Activated CD4-positive, alpha-beta T cell treated with anti-CD3 and anti-CD28 coated beads for 36 hours (primary cell): ENCODE measurements around the gene EME1. TPM values are rescaled to one million over a fixed set of nuclear protein-coding genes. Genes with fewer than 3 reads are reported as not detected.

Source experiments
- ATAC-seq: fragments of 200-7000 bp; cut with Tn5 transposase; one replicate; pipeline ENCODE4 v1.10.0; 2021; ENCODE audit warnings: mild to moderate bottlenecking, moderate library complexity
- CTCF ChIA-PET: fragments of 350-600 bp; sonication (Branson Sonifier 250); formaldehyde crosslinking; loops from one replicate; lab custom pipeline; 2021; ENCODE audit warnings: antibody characterized with exemption; lab: Charles Lee
- POLR2A ChIA-PET: fragments of 350-600 bp; sonication (Branson Sonifier 250); formaldehyde crosslinking; loops from one replicate; lab custom pipeline; 2021; ENCODE audit warnings: antibody characterized with exemption, inconsistent platforms; lab: Charles Lee
- DNase-seq: peaks from one replicate; pipeline ENCODE4 v3.0.0-alpha.2; 2020
- H3K27ac Mint-ChIP-seq: one replicate; pipeline ENCODE4 v1.8.0; 2021; ENCODE audit warnings: mixed read lengths
- H3K27me3 Mint-ChIP-seq: one replicate; pipeline ENCODE4 v1.8.0; 2021; ENCODE audit warnings: mixed read lengths
- H3K36me3 Mint-ChIP-seq: one replicate; pipeline ENCODE4 v1.8.0; 2021; ENCODE audit warnings: low read depth, mixed read lengths
- H3K4me1 Mint-ChIP-seq: one replicate; pipeline ENCODE4 v1.8.0; 2021; ENCODE audit warnings: mixed read lengths
- H3K4me3 Mint-ChIP-seq: one replicate; pipeline ENCODE4 v1.8.0; 2021; ENCODE audit warnings: mild to moderate bottlenecking, moderate library complexity, mixed read lengths
- H3K9me3 Mint-ChIP-seq: one replicate; pipeline ENCODE4 v1.8.0; 2021; ENCODE audit warnings: low read depth, mixed read lengths
- intact Hi-C, 2 experiments: fragments of 100-400 bp; cut with DNase I in 1 of 2; cut with micrococcal nuclease in 1 of 2; formaldehyde crosslinking; loops; one replicate each; pipeline versions ENCODE4 v1.14.2 to v1.15.1; 2022 to 2024; cut with DNase I, micrococcal nuclease
- total RNA-seq, 2 experiments: library from RNA; stranded (reverse); gene quantifications; one replicate each; pipeline ENCODE4 v1.2.3, GENCODE V29; 2021

EME1 gene, protein sequence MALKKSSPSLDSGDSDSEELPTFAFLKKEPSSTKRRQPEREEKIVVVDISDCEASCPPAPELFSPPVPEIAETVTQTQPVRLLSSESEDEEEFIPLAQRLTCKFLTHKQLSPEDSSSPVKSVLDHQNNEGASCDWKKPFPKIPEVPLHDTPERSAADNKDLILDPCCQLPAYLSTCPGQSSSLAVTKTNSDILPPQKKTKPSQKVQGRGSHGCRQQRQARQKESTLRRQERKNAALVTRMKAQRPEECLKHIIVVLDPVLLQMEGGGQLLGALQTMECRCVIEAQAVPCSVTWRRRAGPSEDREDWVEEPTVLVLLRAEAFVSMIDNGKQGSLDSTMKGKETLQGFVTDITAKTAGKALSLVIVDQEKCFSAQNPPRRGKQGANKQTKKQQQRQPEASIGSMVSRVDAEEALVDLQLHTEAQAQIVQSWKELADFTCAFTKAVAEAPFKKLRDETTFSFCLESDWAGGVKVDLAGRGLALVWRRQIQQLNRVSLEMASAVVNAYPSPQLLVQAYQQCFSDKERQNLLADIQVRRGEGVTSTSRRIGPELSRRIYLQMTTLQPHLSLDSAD
- 10 to 100 TPM; 38.3 to 40.8 TPM for total RNA-seq

DNA sequence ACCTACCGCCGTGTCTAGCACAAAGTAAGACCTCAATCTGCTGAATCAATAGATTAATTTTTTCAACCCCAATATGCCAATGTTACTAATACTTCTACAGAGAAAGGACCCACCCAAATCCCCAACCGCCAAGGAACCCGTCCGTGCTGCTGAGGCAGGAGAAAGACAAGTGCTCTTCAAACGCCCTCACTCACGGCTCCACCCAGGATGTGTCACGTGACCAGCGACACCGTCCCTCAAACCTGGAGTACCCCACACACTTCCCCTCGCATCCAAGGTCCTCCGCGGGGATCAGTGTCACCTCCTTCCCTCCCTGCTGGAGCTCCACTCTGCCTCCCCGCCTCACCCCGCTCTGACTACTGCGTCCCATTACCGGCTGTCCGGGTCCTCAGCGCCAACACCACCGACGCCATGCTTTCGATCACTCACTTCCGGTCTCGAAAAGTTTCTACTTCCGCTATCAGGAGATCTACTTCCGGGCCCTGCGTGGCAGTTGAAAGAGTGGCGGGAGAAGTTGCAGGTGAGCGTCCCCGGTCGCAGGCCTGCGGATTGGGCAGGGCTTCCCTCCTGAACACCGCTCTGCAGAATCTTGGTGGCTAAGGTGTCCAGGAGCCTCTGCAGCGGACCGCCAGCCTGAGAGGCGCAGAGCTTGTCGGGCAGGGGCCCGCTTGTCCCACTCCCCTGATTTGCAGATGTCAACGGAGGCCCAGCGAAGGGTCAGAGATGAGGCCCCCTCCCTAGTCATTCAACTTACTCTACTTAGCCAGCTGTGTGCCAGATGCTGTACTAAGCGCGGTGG lies at the start of gene EME1, which contains the start of gene MRPL27:
EME1 (plus strand) TSS at position 472 of the 799 bp plus-strand sequence. CDS start 1,980 bp downstream, outside the sequence.
MRPL27 (minus strand) TSS at position 427 of the 799 bp plus-strand sequence; CDS start at position 413, 14 bp downstream.
- Mint-ChIP-seq H3K9me3 (no peaks in the 10 kb centered on the region), H3K27ac (peak within 1 kb of the TSS; percentile 99), H3K4me1 (peaks cover 22% of the 10 kb centered on the region), H3K36me3 (peaks cover 40% of the 10 kb centered on the region), H3K4me3 (peak within 1 kb of the TSS; percentile 89), H3K27me3 (no peaks in the 10 kb centered on the region)
- POLR2A ChIA-PET: interaction anchor here (0.6 to 1.2 kb wide), 4 partner anchors 20 to 78 kb away, joined by 3 to 5 read pairs (median 4); partner anchors contain the start of gene LRRC59
- CTCF ChIA-PET: interaction anchor here (0.6 to 5.4 kb wide), 3 partner anchors 11 to 219 kb away, joined by 3 to 31 read pairs (median 28); partner anchors contain the start of gene LRRC59
- DNase-seq: peak; percentile 89
- intact Hi-C loops: loop anchor here (1.0 to 5.0 kb wide), 12 partner anchors 24 to 888 kb away; partner anchors contain the start of genes ANKRD40 (in 2 of the 2), LRRC59 (in 2 of the 2), RSAD1 (in 2 of the 2) and XYLT2 (in 2 of the 2)
- peak; percentile 95 for ATAC-seq

DNA sequence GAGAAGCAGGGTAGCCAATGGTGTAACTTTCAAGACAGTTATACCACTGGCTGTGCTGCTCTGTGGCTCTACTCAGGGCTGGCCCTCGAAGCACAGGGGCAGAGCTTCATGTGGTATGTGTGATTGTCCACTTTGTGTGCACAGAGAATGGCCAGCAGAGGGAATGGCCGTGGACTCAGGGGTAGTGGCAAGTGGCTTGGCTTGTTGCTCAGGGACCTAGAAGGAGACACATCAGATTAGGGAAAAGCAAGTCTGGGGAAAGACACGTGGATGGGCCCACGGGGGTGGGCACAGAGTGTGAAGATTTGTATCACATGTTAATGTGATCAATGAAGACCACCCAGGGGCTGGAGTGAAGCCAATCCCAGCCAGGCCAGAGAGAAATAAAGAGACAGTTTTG lies 47.1 kb upstream of the EME1 start:
- no peak overlapping the region for H3K4me3 Mint-ChIP-seq
- POLR2A ChIA-PET: no interaction called here
- H3K36me3 Mint-ChIP-seq: no peaks in the 10 kb centered on the region
- peaks cover 3% of the 10 kb centered on the region for H3K27me3 Mint-ChIP-seq
- peaks cover 5% of the 10 kb centered on the region for H3K4me1 Mint-ChIP-seq
- no peak for ATAC-seq
- CTCF ChIA-PET: no interaction called here
- intact Hi-C loops: loop anchor here (2.0 kb wide), 1 partner anchor 15 kb away; no protein-coding TSS in a partner anchor
- no peak overlapping the region for H3K27ac Mint-ChIP-seq
- H3K9me3 Mint-ChIP-seq: no peaks in the 10 kb centered on the region
- no peak for DNase-seq

DNA sequence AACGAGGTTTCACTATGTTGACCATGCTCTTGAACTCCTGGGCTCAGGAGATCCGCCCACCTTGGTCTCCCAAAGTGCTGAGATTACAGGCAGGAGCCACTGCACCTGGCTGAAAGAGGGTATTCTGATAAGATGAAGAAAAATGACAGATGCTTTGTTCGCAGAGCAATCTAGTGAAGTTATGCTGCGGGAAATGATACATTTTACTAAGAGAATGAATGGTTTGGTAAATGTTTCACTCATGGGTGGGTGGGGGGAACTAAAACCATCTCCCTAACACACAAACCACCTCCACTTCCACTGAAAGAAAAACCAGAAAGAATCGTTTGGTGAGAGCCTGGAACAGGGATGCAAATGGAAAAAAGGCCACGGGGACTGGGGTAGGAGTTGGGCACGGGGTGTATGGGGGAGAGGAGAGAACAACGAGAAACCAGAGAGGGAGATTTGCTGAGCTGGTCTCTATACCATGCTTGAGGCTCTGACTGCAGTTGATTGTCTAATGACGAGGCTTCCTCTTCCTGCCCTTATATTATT lies 46.1 kb upstream of the EME1 start:
- no peaks in the 10 kb centered on the region for H3K36me3 Mint-ChIP-seq
- peaks cover 5% of the 10 kb centered on the region for H3K4me1 Mint-ChIP-seq
- intact Hi-C loops: loop anchor here (2.0 kb wide), 1 partner anchor 16 kb away; no protein-coding TSS in a partner anchor
- ChIA-PET POLR2A (no interaction called here), CTCF (no interaction called here)
- peak overlapping the region; percentile 27 for H3K27ac Mint-ChIP-seq
- DNase-seq (no peak), ATAC-seq (peak; percentile 52)
- H3K4me3 Mint-ChIP-seq: no peak overlapping the region
- H3K9me3 Mint-ChIP-seq: no peaks in the 10 kb centered on the region
- H3K27me3 Mint-ChIP-seq: peaks cover 3% of the 10 kb centered on the region

DNA sequence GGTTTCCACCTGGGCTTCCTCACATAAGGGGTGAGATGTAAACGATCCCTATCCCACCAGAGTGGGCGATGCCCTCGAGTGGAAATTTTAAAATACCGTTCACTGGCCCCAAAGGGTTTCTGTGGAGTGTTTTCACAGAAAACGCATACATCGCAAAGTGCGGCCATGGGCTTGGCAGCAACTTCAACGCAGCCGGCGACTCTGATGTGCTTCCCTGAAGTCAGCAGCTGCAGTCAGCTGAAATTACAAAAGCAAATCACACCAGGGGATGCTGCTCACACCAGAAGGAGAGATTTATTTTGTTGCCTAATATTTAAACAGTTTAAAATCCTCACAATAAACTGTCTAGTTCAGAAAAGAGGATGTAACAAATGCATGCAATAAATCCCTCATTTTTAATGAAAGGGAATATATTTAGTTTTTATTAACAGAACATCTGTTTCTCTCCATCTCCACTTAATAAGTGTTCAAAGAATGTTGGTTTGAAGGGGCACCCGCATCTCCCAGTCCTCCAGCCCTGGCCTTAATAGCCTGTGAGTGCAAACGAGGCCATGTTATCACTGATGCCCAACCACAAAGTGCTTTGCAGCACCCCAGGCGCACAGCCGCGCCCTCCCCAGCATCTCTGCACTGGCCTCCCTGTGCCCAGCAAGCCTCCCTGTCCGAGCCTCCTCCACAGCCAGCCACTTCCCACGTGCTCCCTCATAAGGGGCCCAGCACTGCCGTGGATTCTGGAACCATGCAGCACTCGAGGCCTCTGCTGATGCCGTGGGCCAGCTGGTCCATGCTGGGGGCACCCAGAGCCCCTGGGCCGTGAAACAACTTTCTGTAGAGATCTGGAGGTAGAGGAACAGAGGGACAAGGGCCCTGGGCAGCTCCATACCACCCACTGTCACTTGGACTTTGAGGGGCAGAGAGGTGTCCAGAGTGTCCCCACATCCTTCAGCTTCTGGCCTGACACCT lies 44.4 kb upstream of the EME1 start:
- H3K4me1 Mint-ChIP-seq: peaks cover 8% of the 10 kb centered on the region

DNA sequence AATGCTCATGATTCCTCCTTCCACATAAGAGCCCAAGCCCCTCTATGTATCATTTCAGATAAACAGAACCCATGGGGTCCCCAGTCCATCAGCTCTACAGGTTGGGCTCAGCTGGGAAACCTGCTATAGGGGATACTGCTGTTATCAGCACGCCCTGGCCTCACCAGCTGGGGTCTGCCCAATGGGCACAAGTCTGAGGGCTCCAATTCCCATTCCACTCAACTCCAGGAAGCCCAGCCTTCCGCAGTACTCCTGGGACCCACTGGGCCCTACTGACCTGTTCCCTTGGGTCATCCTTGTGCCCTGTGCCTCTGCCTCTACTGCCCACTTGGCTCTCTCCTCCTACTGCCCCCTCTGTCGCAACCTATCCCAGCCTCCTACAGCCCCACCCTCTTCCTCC lies 43.3 kb upstream of the EME1 start:
- ATAC-seq (no peak), DNase-seq (no peak)
- ChIA-PET CTCF (interaction anchor here (0.7 to 1.0 kb wide), 2 partner anchors 32 to 36 kb away, joined by 3 to 4 read pairs; no protein-coding TSS in a partner anchor), POLR2A (no interaction called here)
- intact Hi-C loops: no loop called here
- H3K4me3 Mint-ChIP-seq: no peak overlapping the region
- H3K9me3 Mint-ChIP-seq: no peaks in the 10 kb centered on the region
- H3K36me3 Mint-ChIP-seq: no peaks in the 10 kb centered on the region
- no peak overlapping the region for H3K27ac Mint-ChIP-seq
- H3K4me1 Mint-ChIP-seq: peaks cover 15% of the 10 kb centered on the region
- H3K27me3 Mint-ChIP-seq: peaks cover 5% of the 10 kb centered on the region

More for the DNA sequence above, 44.4 kb upstream of the EME1 start:
- ChIA-PET POLR2A (no interaction called here), CTCF (interaction anchor here (1.0 kb wide), 1 partner anchor 33 kb away, joined by 3 read pairs; no protein-coding TSS in a partner anchor)
- H3K4me3 Mint-ChIP-seq: no peak overlapping the region
- ATAC-seq: no peak
- intact Hi-C loops: no loop called here
- no peaks in the 10 kb centered on the region for H3K9me3 Mint-ChIP-seq
- no peaks in the 10 kb centered on the region for H3K36me3 Mint-ChIP-seq
- peaks cover 3% of the 10 kb centered on the region for H3K27me3 Mint-ChIP-seq
- no peak overlapping the region for H3K27ac Mint-ChIP-seq
- DNase-seq: no peak

DNA sequence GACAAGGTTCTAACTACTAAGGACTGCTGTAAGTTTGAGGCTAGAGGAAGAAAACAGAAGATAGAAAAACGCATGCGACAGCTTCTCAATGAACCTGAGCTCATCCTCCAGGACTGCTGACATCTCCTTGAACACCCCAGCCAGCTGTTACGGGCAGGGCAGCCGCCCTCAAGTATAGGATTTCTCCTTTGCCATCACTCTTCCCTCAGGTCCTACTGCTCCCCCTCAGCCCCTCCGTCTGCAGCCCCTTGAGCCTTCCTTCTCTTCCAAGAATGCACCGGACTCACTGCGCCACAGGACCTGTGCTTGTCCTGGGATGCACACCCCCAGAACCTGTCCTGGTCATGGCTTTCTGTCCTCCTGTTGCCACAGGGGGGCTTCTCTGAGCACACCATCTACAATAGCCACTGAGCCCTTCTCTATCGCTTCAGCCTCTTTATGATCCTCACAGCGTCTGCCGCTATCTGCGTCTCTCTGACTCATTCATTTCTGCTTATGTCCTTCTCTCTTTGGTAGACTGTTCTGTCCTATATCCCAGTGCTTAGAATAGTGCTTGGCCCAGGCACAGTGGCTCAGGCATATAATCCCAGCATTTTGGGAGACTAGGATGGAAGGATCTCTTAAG lies 42.8 kb upstream of the EME1 start:
- H3K27ac Mint-ChIP-seq: no peak overlapping the region
- H3K4me3 Mint-ChIP-seq: no peak overlapping the region
- H3K4me1 Mint-ChIP-seq: peaks cover 15% of the 10 kb centered on the region
- no peak for ATAC-seq
- POLR2A ChIA-PET: interaction anchor here (0.5 kb wide), 1 partner anchor 20 kb away, joined by 3 read pairs; no protein-coding TSS in a partner anchor
- H3K9me3 Mint-ChIP-seq: no peaks in the 10 kb centered on the region
- H3K27me3 Mint-ChIP-seq: peaks cover 5% of the 10 kb centered on the region
- no peak for DNase-seq
- no peaks in the 10 kb centered on the region for H3K36me3 Mint-ChIP-seq
- CTCF ChIA-PET: interaction anchor here (0.6 to 1.3 kb wide), 4 partner anchors 18 to 276 kb away, joined by 3 to 5 read pairs (median 4); no protein-coding TSS in a partner anchor
- intact Hi-C loops: no loop called here

DNA sequence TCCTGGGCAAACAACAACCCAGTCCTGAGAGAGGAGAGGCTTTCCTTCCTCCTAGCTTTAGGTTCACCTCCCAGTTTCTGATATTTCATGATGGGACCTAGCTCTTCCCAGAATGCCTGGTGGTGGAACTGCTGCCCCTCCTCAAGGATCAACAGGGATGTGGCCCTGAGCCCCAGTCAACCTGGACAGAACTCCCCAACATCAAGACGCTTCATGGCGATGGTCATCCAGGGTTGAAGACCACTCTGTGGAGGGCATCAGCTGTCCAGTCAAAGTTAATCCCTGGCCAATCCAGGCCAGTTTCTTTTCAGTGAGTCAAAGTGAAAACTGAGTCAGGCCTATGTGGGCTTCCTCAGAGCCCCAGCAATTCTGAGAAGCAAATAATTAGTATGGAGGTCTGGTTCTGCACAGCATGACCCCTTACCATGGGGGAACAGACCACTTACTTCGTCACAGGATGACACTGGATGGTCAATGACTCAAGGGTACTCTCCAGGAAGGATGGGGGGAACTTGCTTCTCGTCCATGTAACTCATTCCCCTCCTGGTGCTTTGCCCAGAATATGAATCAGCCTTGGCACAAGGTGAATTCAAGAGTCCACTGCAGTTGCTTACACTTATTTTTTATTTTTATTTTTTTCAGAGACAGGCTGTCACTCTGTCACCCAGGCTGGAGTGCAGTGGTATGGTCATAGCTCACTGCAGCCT lies 41.8 kb upstream of the EME1 start:
- CTCF ChIA-PET: interaction anchor here (0.6 to 1.8 kb wide), 6 partner anchors 13 to 275 kb away, joined by 3 to 5 read pairs (median 4); no protein-coding TSS in a partner anchor
- Mint-ChIP-seq H3K4me1 (peaks cover 15% of the 10 kb centered on the region), H3K27ac (peak overlapping the region; percentile 42), H3K9me3 (no peaks in the 10 kb centered on the region), H3K4me3 (no peak overlapping the region), H3K27me3 (peaks cover 5% of the 10 kb centered on the region), H3K36me3 (no peaks in the 10 kb centered on the region)
- ATAC-seq (peak; percentile 62), DNase-seq (no peak)
- POLR2A ChIA-PET: no interaction called here
- intact Hi-C loops: no loop called here

DNA sequence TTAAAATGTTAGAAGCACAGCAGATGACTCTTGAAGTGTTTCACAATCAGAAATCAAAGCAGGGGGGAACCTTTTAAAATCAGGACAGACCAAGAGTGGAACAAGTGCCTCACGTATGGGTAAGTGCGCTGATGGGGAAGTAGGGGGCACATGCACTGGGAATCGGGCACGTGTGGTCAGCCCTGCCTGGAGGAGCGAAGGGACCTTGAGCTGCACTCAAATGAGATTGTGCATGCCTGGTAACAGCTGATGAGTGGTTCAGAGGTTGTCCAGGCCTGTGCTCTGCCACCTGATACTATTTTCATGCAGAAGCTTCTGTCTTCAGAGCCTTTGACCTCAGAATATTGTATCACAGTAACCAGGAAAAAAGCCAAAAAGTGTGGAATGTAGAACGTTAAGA lies 40.8 kb upstream of the EME1 start:
- Mint-ChIP-seq H3K36me3 (no peaks in the 10 kb centered on the region), H3K27ac (no peak overlapping the region), H3K27me3 (peaks cover 5% of the 10 kb centered on the region), H3K9me3 (no peaks in the 10 kb centered on the region), H3K4me1 (peaks cover 10% of the 10 kb centered on the region), H3K4me3 (no peak overlapping the region)
- DNase-seq: no peak
- ChIA-PET CTCF (interaction anchor here (1.4 to 1.8 kb wide), 3 partner anchors 14 to 41 kb away, joined by 3 to 4 read pairs (median 3); no protein-coding TSS in a partner anchor), POLR2A (interaction anchor here (0.7 kb wide), 1 partner anchor 37 kb away, joined by 6 read pairs; no protein-coding TSS in a partner anchor)
- no peak for ATAC-seq
- intact Hi-C loops: no loop called here
